ENCODE measurements around the gene CHIT1.
"Not testable (repeated sequence)": the region's sequence is repeated elsewhere in the genome, so short reads cannot be mapped to it uniquely, and the experiment has no call there.

The CHIT1 gene

GRCh38 chr1:203272633-203273205 lies 43.2 kb upstream of the CHIT1 start:
- Histone ChIP-seq H3K27ac (ENCODE audit: low read depth, low read length) (no peak overlapping the region), H3K4me1 (ENCODE audit: insufficient read depth, low read length) (peaks cover 10% of the 10 kb centered on the region; the same call in 1 of the 2 replicates), H3K36me3 (ENCODE audit: insufficient read depth, low read length) (no peaks in the 10 kb centered on the region), H3K27me3 (ENCODE audit: insufficient read depth, low read length) (peaks cover 35% of the 10 kb centered on the region), H3K9me3 (ENCODE audit: insufficient read depth, low read depth, low read length) (no peaks in the 10 kb centered on the region), H3K9ac (ENCODE audit: low read depth, low read length) (0 out of 2 replicates have a peak overlapping the region, but pooled peaks have one; percentile 36), H3K4me3 (ENCODE audit: low read length) (peak overlapping the region; percentile 51)
- 34% methylated on average over 17 of the region's 17 CpGs for WGBS

GRCh38 chr1:203271962-203272632 lies 42.6 kb upstream of the CHIT1 start:
- Histone ChIP-seq H3K9ac (ENCODE audit: low read depth, low read length) (no peak overlapping the region), H3K9me3 (ENCODE audit: insufficient read depth, low read depth, low read length) (no peaks in the 10 kb centered on the region), H3K27me3 (ENCODE audit: insufficient read depth, low read length) (peaks cover 35% of the 10 kb centered on the region), H3K4me3 (ENCODE audit: low read length) (no peak overlapping the region), H3K4me1 (ENCODE audit: insufficient read depth, low read length) (peaks cover 10% of the 10 kb centered on the region; the same call in 1 of the 2 replicates), H3K36me3 (ENCODE audit: insufficient read depth, low read length) (no peaks in the 10 kb centered on the region), H3K27ac (ENCODE audit: low read depth, low read length) (no peak overlapping the region)
- WGBS = 92% methylated on average over 6 of the region's 6 CpGs

- Histone ChIP-seq H3K4me3 (ENCODE audit: low read length) (no peak overlapping the region), H3K27me3 (ENCODE audit: insufficient read depth, low read length) (peaks cover 26% of the 10 kb centered on the region), H3K9ac (ENCODE audit: low read depth, low read length) (no peak overlapping the region), H3K36me3 (ENCODE audit: insufficient read depth, low read length) (no peaks in the 10 kb centered on the region), H3K9me3 (ENCODE audit: insufficient read depth, low read depth, low read length) (no peaks in the 10 kb centered on the region), H3K27ac (ENCODE audit: low read depth, low read length) (no peak overlapping the region), H3K4me1 (ENCODE audit: insufficient read depth, low read length) (peaks cover 10% of the 10 kb centered on the region; the same call in 1 of the 2 replicates)
- WGBS = 55% methylated on average over 8 of the region's 8 CpGs
Measured at GRCh38 chr1:203271018-203271743, 41.7 kb upstream of the CHIT1 start.

- 90% methylated on average over 4 of the region's 4 CpGs for WGBS
- no peaks in the 10 kb centered on the region for H3K36me3 ChIP-seq (ENCODE audit: insufficient read depth, low read length)
- no peak overlapping the region for H3K27ac ChIP-seq (ENCODE audit: low read depth, low read length)
Measured at GRCh38 chr1:203270448-203270847, 41.0 kb upstream of the CHIT1 start.

GRCh38 chr1:203269654-203270020 lies 40.2 kb upstream of the CHIT1 start:
- Histone ChIP-seq H3K27me3 (ENCODE audit: insufficient read depth, low read length) (peaks cover 26% of the 10 kb centered on the region), H3K4me1 (ENCODE audit: insufficient read depth, low read length) (peaks cover 10% of the 10 kb centered on the region; the same call in 1 of the 2 replicates), H3K9me3 (ENCODE audit: insufficient read depth, low read depth, low read length) (no peaks in the 10 kb centered on the region), H3K9ac (ENCODE audit: low read depth, low read length) (no peak overlapping the region), H3K4me3 (ENCODE audit: low read length) (no peak overlapping the region), H3K27ac (ENCODE audit: low read depth, low read length) (no peak overlapping the region), H3K36me3 (ENCODE audit: insufficient read depth, low read length) (no peaks in the 10 kb centered on the region)
- 85% methylated on average over 5 of the region's 5 CpGs for WGBS

More at GRCh38 chr1:203270448-203270847, 41.0 kb upstream of the CHIT1 start:
- H3K9ac ChIP-seq (ENCODE audit: low read depth, low read length) = no peak overlapping the region
- H3K27me3 ChIP-seq (ENCODE audit: insufficient read depth, low read length) = peaks cover 26% of the 10 kb centered on the region
- H3K4me3 ChIP-seq (ENCODE audit: low read length) = no peak overlapping the region
- peaks cover 10% of the 10 kb centered on the region; the same call in 1 of the 2 replicates for H3K4me1 ChIP-seq (ENCODE audit: insufficient read depth, low read length)
- no peaks in the 10 kb centered on the region for H3K9me3 ChIP-seq (ENCODE audit: insufficient read depth, low read depth, low read length)

- Histone ChIP-seq H3K27me3 (ENCODE audit: insufficient read depth, low read length) (peaks cover 22% of the 10 kb centered on the region), H3K27ac (ENCODE audit: low read depth, low read length) (no peak overlapping the region), H3K4me1 (ENCODE audit: insufficient read depth, low read length) (peaks cover 10% of the 10 kb centered on the region; the same call in 1 of the 2 replicates), H3K9me3 (ENCODE audit: insufficient read depth, low read depth, low read length) (no peaks in the 10 kb centered on the region), H3K36me3 (ENCODE audit: insufficient read depth, low read length) (no peaks in the 10 kb centered on the region), H3K9ac (ENCODE audit: low read depth, low read length) (no peak overlapping the region), H3K4me3 (ENCODE audit: low read length) (no peak overlapping the region)
- 30% methylated on average over 5 of the region's 5 CpGs for WGBS
Measured at GRCh38 chr1:203268901-203269653, 39.6 kb upstream of the CHIT1 start.

- Histone ChIP-seq H3K9me3 (ENCODE audit: insufficient read depth, low read depth, low read length) (no peaks in the 10 kb centered on the region), H3K4me3 (ENCODE audit: low read length) (peak overlapping the region; percentile 66), H3K27me3 (ENCODE audit: insufficient read depth, low read length) (peaks cover 12% of the 10 kb centered on the region), H3K27ac (ENCODE audit: low read depth, low read length) (no peak overlapping the region), H3K4me1 (ENCODE audit: insufficient read depth, low read length) (peaks cover 5% of the 10 kb centered on the region; the same call in 1 of the 2 replicates), H3K9ac (ENCODE audit: low read depth, low read length) (peak overlapping the region; percentile 7; the same call in 1 of the 2 replicates), H3K36me3 (ENCODE audit: insufficient read depth, low read length) (no peaks in the 10 kb centered on the region)
- WGBS = 74% methylated on average over 13 of the region's 15 CpGs
Measured at GRCh38 chr1:203267912-203268311, 38.4 kb upstream of the CHIT1 start.

GRCh38 chr1:203267347-203267846 lies 37.9 kb upstream of the CHIT1 start:
- WGBS = 4% methylated on average over 20 of the region's 20 CpGs
- H3K27ac ChIP-seq (ENCODE audit: low read depth, low read length) = no peak overlapping the region
- peak overlapping the region; percentile 66 for H3K4me3 ChIP-seq (ENCODE audit: low read length)
- peak overlapping the region; percentile 7 for H3K9ac ChIP-seq (ENCODE audit: low read depth, low read length)
- H3K36me3 ChIP-seq (ENCODE audit: insufficient read depth, low read length) = no peaks in the 10 kb centered on the region
- H3K4me1 ChIP-seq (ENCODE audit: insufficient read depth, low read length) = peaks cover 3% of the 10 kb centered on the region; the same call in 1 of the 2 replicates
- H3K9me3 ChIP-seq (ENCODE audit: insufficient read depth, low read depth, low read length) = no peaks in the 10 kb centered on the region
- peaks cover 7% of the 10 kb centered on the region for H3K27me3 ChIP-seq (ENCODE audit: insufficient read depth, low read length)

GRCh38 chr1:203266140-203266539 lies 36.7 kb upstream of the CHIT1 start:
- H3K4me1 ChIP-seq (ENCODE audit: insufficient read depth, low read length); H3K36me3 ChIP-seq (ENCODE audit: insufficient read depth, low read length); H3K27me3 ChIP-seq (ENCODE audit: insufficient read depth, low read length); H3K27ac ChIP-seq (ENCODE audit: low read depth, low read length); H3K4me3 ChIP-seq (ENCODE audit: low read length); H3K9me3 ChIP-seq (ENCODE audit: insufficient read depth, low read depth, low read length); H3K9ac ChIP-seq (ENCODE audit: low read depth, low read length): not testable (repeated sequence)
- WGBS = 63% methylated on average over 1 of the region's 5 CpGs

GRCh38 chr1:203265541-203265940 lies 36.1 kb upstream of the CHIT1 start:
- Histone ChIP-seq H3K27ac (ENCODE audit: low read depth, low read length) (no peak overlapping the region), H3K4me3 (ENCODE audit: low read length) (no peak overlapping the region), H3K9me3 (ENCODE audit: insufficient read depth, low read depth, low read length) (no peaks in the 10 kb centered on the region), H3K4me1 (ENCODE audit: insufficient read depth, low read length) (peaks cover 3% of the 10 kb centered on the region; the same call in 1 of the 2 replicates), H3K36me3 (ENCODE audit: insufficient read depth, low read length) (no peaks in the 10 kb centered on the region), H3K9ac (ENCODE audit: low read depth, low read length) (no peak overlapping the region), H3K27me3 (ENCODE audit: insufficient read depth, low read length) (peaks cover 3% of the 10 kb centered on the region)
- 90% methylated on average over 4 of the region's 4 CpGs for whole genome bisulfite sequencing

Data from HUES64 (cell line).